ENCODE measurements around the gene ABR.
A peak's percentile ranks its signal among the peaks of the same experiment; 100 is the strongest.
"Not testable (repeated sequence)": the region's sequence is repeated elsewhere in the genome, so short reads cannot be mapped to it uniquely, and the experiment has no call there.

ABR gene

DNA sequence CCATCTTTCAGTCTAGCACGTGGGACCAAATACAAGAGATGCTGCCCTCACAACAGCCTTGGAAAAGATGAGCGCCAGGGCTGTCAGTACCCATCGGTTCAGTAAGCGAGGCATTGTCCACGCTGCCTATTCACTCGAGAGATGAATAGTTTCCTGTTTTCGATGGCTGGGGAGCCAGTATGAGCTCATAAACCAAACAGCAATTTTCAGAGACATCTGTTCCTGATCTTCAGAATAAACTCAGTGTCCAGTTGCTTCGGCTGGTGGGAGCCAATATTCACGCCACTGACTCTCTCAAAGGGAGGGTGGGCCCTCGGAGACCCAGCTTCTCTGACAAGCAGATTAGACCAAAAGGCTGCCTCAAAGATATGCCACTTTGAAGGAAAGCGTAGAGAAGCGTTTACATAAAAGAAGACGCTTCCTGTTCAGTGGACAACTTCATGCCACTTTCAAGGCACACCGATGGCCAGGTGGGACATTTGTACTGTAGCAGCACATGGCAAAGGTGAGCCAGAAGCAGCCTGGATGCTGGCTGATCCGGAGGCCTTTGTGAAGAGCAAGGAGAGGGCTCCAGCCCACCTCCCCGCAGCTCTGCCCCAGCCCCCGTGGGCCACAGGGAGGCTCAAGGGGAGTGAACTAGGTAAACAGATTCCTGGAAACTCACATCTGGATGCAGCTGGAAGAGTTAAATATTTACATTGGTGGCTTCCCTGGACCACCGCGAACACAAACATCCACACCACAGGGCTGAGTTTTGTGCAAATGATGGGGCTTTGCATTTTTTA is 176.8 kb downstream of the ABR start:
- DNase-seq (ENCODE audit: low spot score in 2 of 2): no peak
- no peaks in the 10 kb centered on the region for H3K27me3 Mint-ChIP-seq
- peaks cover 23% of the 10 kb centered on the region for H3K36me3 Mint-ChIP-seq
- H3K4me3 Mint-ChIP-seq: no peak overlapping the region
- H3K27ac Mint-ChIP-seq: peak overlapping the region; percentile 4
- ATAC-seq (ENCODE audit: low read depth): no peak
- H3K9me3 Mint-ChIP-seq: no peaks in the 10 kb centered on the region
- H3K4me1 Mint-ChIP-seq: peaks cover 7% of the 10 kb centered on the region

- no peak overlapping the region for H3K4me3 Mint-ChIP-seq
- DNase-seq (ENCODE audit: low spot score in 2 of 2): no peak
Measured at GRCh38 chr17:1002412-1002753, 177.4 kb downstream of the ABR start.

DNA sequence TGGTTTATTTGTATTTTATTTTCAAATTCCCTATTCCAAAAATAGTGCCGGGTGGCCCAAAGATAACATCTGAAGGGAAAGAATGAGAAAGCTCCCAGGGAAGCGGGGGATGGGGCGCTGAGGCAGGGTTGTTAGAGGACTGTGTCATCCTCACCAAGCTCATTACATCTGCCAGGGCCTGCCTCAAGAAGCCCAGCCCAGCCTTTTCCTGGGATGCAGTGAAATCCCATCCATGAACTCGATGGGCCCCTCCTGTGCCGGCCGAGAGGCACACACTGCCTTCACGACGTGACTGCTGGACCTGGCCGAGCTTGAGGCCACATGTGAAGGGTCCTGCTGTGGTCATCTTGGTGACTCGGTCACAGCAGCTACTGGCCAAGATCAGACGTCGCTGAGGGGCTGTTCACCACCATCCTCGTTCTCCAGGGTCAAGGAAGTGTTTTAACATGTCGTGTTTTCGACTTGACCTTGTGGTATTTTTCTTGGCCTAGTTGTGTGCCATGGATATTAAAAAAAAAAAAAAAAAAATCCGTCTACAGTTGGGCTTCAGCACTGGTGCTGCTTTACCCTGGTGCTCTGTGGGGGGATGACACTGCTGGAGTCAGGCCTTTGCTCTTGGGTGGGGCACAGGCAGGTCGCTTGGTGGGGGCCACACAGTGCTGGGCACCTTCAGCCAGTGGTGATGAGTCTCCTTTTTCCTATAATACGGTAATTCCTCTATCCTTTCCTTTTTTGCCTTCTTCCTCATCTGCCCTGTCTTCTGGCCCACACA is 178.0 kb downstream of the ABR start:
- DNase-seq (ENCODE audit: low spot score in 2 of 2) (no peak), ATAC-seq (ENCODE audit: low read depth) (no peak)
- Mint-ChIP-seq H3K4me3 (no peak overlapping the region), H3K27ac (peak overlapping the region; percentile 4), H3K9me3 (no peaks in the 10 kb centered on the region), H3K4me1 (peaks cover 9% of the 10 kb centered on the region), H3K36me3 (peaks cover 23% of the 10 kb centered on the region), H3K27me3 (no peaks in the 10 kb centered on the region)

More at GRCh38 chr17:1002412-1002753, 177.4 kb downstream of the ABR start:
- peaks cover 9% of the 10 kb centered on the region for H3K4me1 Mint-ChIP-seq
- peaks cover 23% of the 10 kb centered on the region for H3K36me3 Mint-ChIP-seq
- no peaks in the 10 kb centered on the region for H3K27me3 Mint-ChIP-seq
- ATAC-seq (ENCODE audit: low read depth): no peak
- no peaks in the 10 kb centered on the region for H3K9me3 Mint-ChIP-seq
- H3K27ac Mint-ChIP-seq: peak overlapping the region; percentile 4

DNA sequence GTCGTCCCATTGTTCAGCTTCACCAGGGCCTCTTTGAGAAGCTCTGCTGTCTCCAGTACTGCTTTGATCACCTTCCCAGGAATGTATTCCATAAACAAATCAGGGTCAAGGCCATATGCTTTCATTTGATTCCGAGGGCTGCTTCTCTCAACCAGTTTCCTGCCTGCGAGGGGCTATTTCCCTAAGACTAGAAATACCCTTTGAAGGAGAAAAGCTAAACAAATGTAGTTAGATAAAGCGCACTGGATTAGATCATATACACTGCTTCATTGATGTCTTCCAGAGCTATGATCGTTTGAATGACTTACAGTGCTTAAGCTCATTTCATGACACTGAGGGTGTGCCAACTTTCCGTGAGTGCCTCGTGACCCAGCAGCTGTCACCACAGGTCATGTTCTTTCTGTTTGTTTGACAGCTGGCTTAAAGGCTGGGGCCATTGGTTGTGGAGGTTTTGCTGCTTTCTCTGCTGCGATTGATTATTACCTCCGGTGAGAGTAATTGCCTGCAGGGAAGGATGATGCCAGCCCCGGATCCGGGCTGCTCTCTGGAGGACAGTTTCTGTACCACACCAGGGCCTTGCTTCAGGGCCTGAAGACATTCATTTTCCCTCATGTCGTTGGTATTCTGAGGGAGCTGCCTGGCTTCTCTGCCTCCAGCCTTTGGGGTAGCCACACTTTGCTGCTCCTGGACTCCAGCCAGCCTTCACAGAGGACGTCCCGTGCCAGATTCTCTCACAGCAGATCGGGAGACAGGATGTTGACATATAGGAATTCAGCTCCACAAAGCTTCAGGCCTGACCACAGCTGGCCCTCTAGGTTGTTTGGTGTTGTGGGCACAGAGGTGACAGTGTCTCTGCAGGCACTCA is 179.0 kb downstream of the ABR start:
- no peak overlapping the region for H3K27ac Mint-ChIP-seq
- peaks cover 23% of the 10 kb centered on the region for H3K36me3 Mint-ChIP-seq
- ATAC-seq (ENCODE audit: low read depth): no peak
- no peak for DNase-seq (ENCODE audit: low spot score in 2 of 2)
- no peaks in the 10 kb centered on the region for H3K27me3 Mint-ChIP-seq
- H3K4me3 Mint-ChIP-seq: no peak overlapping the region
- H3K9me3 Mint-ChIP-seq: no peaks in the 10 kb centered on the region
- H3K4me1 Mint-ChIP-seq: peaks cover 9% of the 10 kb centered on the region

GRCh38 chr17:998111-998510 is 181.7 kb downstream of the ABR start:
- no peak overlapping the region for H3K27ac Mint-ChIP-seq
- H3K36me3 Mint-ChIP-seq: peaks cover 25% of the 10 kb centered on the region
- H3K27me3 Mint-ChIP-seq: no peaks in the 10 kb centered on the region
- H3K9me3 Mint-ChIP-seq: peaks cover 15% of the 10 kb centered on the region
- peaks cover 9% of the 10 kb centered on the region for H3K4me1 Mint-ChIP-seq
- ATAC-seq (ENCODE audit: low read depth) (no peak), DNase-seq (ENCODE audit: low spot score in 2 of 2) (no peak)
- peak overlapping the region; percentile 98 for H3K4me3 Mint-ChIP-seq

DNA sequence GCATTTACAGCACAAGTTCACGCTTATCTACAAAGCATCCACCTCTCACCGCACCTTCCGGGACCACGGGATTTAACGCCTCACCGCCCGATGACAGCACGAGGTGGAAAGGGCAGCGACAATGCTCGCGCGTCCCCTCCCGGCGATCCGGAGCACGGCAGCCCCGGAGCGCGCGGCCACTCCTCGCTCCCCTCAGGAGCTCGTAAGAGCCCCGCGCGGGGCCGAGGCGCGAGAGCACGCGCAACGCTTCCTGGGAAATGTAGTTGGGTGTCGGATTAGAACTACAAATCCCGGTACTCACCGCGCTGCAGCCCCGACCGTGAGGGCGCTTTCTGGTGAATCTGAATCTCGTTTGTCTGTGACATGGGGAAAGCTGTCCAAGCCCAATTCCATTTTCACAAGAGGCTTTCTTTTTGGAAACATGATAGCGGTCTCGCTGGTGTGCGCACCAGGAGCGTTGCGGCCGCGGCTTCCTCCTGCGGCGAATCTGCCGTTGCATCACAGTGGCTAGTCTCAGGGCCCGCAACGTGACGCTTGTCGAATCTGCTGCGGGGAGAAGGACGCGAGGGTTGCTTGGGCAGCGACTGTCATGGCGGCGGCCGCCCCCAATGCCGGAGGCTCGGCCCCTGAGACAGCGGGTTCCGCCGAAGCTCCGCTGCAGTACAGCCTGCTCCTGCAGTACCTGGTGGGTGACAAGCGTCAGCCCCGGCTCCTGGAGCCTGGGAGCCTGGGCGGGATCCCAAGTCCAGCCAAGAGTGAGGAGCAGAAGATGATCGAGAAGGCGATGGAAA is 183.0 kb downstream of the ABR start, which contains the start of gene TIMM22:
Gene TIMM22, plus strand, starts transcription at position 576 of the 791 bp plus-strand sequence. Its CDS starts 14 bp downstream, at position 590.
- H3K36me3 Mint-ChIP-seq: peaks cover 21% of the 10 kb centered on the region
- H3K4me3 Mint-ChIP-seq: peak within 1 kb of the TSS; percentile 98
- DNase-seq (ENCODE audit: low spot score in 2 of 2): peak; percentile 93
- no peaks in the 10 kb centered on the region for H3K27me3 Mint-ChIP-seq
- peaks cover 15% of the 10 kb centered on the region for H3K9me3 Mint-ChIP-seq
- H3K27ac Mint-ChIP-seq: peak within 1 kb of the TSS; percentile 95
- peaks cover 9% of the 10 kb centered on the region for H3K4me1 Mint-ChIP-seq
- peak; percentile 88 for ATAC-seq (ENCODE audit: low read depth)

- H3K36me3 Mint-ChIP-seq: peaks cover 11% of the 10 kb centered on the region
- H3K27ac Mint-ChIP-seq; H3K4me3 Mint-ChIP-seq; H3K4me1 Mint-ChIP-seq; ATAC-seq (ENCODE audit: low read depth); H3K27me3 Mint-ChIP-seq; DNase-seq (ENCODE audit: low spot score in 2 of 2): not testable (repeated sequence)
- peaks cover 17% of the 10 kb centered on the region for H3K9me3 Mint-ChIP-seq
Measured at GRCh38 chr17:995324-995723, 184.5 kb downstream of the ABR start.

GRCh38 chr17:992933-993332 is 186.8 kb downstream of the ABR start:
- Mint-ChIP-seq H3K36me3 (peaks cover 8% of the 10 kb centered on the region), H3K27me3 (peaks cover 2% of the 10 kb centered on the region), H3K27ac (no peak overlapping the region), H3K4me3 (no peak overlapping the region), H3K9me3 (peaks cover 17% of the 10 kb centered on the region), H3K4me1 (peaks cover 2% of the 10 kb centered on the region)
- ATAC-seq (ENCODE audit: low read depth) (no peak), DNase-seq (ENCODE audit: low spot score in 2 of 2) (no peak)

DNA sequence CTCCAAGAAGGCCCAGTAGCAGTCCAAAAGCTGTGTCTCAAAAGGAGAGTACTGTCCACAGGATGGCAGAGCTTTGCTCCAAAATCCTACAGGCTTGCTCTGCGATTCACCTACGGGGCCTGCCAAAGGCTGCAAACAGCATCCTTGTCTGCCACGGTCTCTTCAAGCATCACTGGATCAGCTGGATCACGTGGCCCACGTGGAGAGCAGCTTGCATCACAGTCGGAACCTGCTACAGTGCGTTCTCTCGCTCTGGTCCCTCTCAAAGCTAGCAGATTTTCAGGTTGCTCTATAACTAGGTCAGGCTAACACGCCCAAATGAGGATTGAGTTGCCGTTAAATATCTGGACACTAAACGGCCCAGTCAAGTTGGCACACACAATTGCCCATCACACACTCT is 191.2 kb downstream of the ABR start:
- no peaks in the 10 kb centered on the region for H3K4me1 Mint-ChIP-seq
- peaks cover 2% of the 10 kb centered on the region for H3K27me3 Mint-ChIP-seq
- peaks cover 6% of the 10 kb centered on the region for H3K9me3 Mint-ChIP-seq
- H3K36me3 Mint-ChIP-seq: peaks cover 2% of the 10 kb centered on the region
- H3K4me3 Mint-ChIP-seq: no peak overlapping the region
- ATAC-seq (ENCODE audit: low read depth) (no peak), DNase-seq (ENCODE audit: low spot score in 2 of 2) (no peak)
- H3K27ac Mint-ChIP-seq: no peak overlapping the region

- DNase-seq (ENCODE audit: low spot score in 2 of 2) (no peak), ATAC-seq (ENCODE audit: low read depth) (no peak)
- H3K4me3 Mint-ChIP-seq: no peak overlapping the region
- H3K27ac Mint-ChIP-seq: no peak overlapping the region
- peaks cover 2% of the 10 kb centered on the region for H3K9me3 Mint-ChIP-seq
- H3K4me1 Mint-ChIP-seq: no peaks in the 10 kb centered on the region
- H3K36me3 Mint-ChIP-seq: no peaks in the 10 kb centered on the region
- H3K27me3 Mint-ChIP-seq: peaks cover 2% of the 10 kb centered on the region
Measured at GRCh38 chr17:987931-988330, 191.8 kb downstream of the ABR start.

DNA sequence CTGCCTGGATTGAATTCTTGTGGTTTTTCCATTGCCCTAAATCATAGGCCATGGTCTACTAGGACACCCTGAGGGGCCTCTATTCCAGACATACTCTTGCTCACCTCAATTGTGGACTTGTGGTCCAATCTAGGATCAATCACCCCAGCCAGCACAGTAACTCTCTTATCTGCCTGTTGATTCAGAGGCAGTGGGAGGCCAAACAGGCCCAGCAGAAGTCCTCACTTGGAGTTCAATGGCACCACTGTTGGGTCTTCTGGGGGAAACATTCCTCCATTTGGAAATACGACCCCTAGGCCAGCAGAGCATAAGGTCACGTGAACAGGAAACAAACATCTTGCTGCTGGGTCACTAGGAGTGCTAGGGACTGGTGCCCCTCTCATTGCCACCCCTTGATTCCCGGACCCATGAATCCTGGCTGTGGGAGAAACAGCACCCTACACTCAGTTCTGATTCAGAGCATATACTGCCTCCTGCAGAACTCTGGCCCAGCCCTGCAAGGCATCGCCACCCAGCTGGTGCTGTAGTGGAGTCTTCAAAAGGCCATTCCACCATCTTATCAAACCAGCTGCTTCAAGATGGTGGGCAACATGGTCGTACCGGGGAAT is 193.4 kb downstream of the ABR start:
- ATAC-seq (ENCODE audit: low read depth) (no peak), DNase-seq (ENCODE audit: low spot score in 2 of 2) (no peak)
- no peaks in the 10 kb centered on the region for H3K36me3 Mint-ChIP-seq
- H3K4me3 Mint-ChIP-seq: no peak overlapping the region
- no peak overlapping the region for H3K27ac Mint-ChIP-seq
- peaks cover 2% of the 10 kb centered on the region for H3K9me3 Mint-ChIP-seq
- H3K27me3 Mint-ChIP-seq: peaks cover 2% of the 10 kb centered on the region
- H3K4me1 Mint-ChIP-seq: no peaks in the 10 kb centered on the region

- DNase-seq (ENCODE audit: low spot score in 2 of 2): no peak
- Mint-ChIP-seq H3K4me3 (no peak overlapping the region), H3K4me1 (peaks cover 10% of the 10 kb centered on the region), H3K27ac (no peak overlapping the region), H3K36me3 (no peaks in the 10 kb centered on the region), H3K27me3 (peaks cover 2% of the 10 kb centered on the region), H3K9me3 (no peaks in the 10 kb centered on the region)
- ATAC-seq (ENCODE audit: low read depth): no peak
Measured at GRCh38 chr17:983921-984320, 195.9 kb downstream of the ABR start.

DNA sequence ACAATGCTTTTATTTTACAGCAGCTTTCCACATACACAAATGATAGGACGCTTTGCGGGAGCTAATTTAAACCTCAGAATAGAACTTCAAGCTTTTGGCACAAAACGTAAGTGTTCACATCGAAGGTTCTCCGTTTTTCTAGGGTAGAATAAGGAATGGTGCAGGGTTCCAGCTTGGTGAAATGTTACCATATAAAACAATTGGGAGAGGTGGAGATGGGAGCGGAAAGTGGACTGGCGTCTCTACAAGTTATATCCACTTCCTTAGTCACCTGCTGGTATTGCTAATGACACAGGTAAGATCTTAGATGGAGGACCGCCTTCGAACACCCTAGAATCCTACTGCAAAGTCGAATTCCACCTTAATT is 198.5 kb downstream of the ABR start:
- Mint-ChIP-seq H3K4me3 (peak overlapping the region; percentile 85), H3K27ac (no peak overlapping the region), H3K4me1 (peaks cover 13% of the 10 kb centered on the region), H3K36me3 (no peaks in the 10 kb centered on the region), H3K27me3 (peaks cover 8% of the 10 kb centered on the region), H3K9me3 (no peaks in the 10 kb centered on the region)
- no peak for ATAC-seq (ENCODE audit: low read depth)
- no peak for DNase-seq (ENCODE audit: low spot score in 2 of 2)
